ENCODE results near the gene SCNN1A.

The SCNN1A gene

DNA sequence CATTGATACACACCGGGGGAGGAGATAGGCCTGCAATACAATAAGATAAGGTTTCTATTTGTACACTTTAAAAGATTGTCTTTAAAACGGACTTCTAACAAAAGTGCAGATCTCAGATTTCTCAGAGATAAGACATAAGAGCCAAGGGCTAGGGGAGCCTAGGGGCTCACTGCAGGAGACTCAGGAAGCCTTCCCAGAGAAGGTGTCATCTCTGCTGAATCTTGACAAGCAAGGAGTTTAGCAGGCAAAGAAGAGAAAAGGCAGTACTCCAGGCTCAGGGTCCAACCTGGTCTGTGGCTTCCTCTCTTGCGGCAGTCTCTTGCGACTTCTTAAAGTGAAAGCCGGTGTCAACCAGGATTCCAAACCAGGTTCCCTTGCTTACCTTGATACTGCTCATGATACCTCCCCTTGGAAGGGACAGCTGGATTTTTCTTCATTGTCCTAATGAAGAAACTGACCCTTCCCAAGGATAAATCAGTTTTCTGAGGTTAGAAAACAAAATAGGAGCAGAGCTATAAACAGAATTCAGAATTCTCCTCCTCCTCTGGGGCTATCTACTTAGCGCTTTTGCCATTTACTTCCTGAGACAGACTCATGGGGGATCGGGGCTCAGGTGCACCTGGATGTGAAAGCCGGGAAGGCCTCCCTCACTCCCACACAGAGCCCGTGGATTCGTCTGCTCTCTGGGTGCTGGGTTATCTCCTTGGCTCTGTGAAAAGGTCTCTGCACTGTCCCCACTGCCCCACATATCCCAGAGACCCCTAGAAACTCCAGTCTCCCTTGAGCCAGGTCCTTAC, 1.7 kb upstream of the SCNN1A start:
- no peaks in the 10 kb centered on the region for H3K79me2 ChIP-seq (ENCODE audit: low read length)
- peak overlapping the region; percentile 32 for H3K4me2 ChIP-seq (ENCODE audit: low read depth, low read length)
- H2AFZ ChIP-seq (ENCODE audit: low read length), result peak overlapping the region; percentile 43
- H3K9me3 ChIP-seq (replicated peaks; ENCODE audit: insufficient read depth, low read length), result no peaks in the 10 kb centered on the region
- H3K4me1 ChIP-seq (ENCODE audit: low read length), result peaks cover 10% of the 10 kb centered on the region
- H3K9ac ChIP-seq (ENCODE audit: low read length), result no peak overlapping the region
- no peak for DNase-seq
- no peak overlapping the region for H3K4me3 ChIP-seq (ENCODE audit: low read length)
- H3F3A ChIP-seq (ENCODE audit: insufficient read depth, low read length), result no peaks in the 10 kb centered on the region
- no peak overlapping the region for H3K27ac ChIP-seq (ENCODE audit: low read length)
- no peaks in the 10 kb centered on the region; the same call in 1 of the 2 replicates for H3K27me3 ChIP-seq (replicated peaks; ENCODE audit: insufficient read depth, low read length)
- no peak for TF ChIP-seq EZH2 (optimal IDR thresholded peaks at IDR 0.05; ENCODE audit: low read depth, low read length)
- TF ChIP-seq, protein P1, sequence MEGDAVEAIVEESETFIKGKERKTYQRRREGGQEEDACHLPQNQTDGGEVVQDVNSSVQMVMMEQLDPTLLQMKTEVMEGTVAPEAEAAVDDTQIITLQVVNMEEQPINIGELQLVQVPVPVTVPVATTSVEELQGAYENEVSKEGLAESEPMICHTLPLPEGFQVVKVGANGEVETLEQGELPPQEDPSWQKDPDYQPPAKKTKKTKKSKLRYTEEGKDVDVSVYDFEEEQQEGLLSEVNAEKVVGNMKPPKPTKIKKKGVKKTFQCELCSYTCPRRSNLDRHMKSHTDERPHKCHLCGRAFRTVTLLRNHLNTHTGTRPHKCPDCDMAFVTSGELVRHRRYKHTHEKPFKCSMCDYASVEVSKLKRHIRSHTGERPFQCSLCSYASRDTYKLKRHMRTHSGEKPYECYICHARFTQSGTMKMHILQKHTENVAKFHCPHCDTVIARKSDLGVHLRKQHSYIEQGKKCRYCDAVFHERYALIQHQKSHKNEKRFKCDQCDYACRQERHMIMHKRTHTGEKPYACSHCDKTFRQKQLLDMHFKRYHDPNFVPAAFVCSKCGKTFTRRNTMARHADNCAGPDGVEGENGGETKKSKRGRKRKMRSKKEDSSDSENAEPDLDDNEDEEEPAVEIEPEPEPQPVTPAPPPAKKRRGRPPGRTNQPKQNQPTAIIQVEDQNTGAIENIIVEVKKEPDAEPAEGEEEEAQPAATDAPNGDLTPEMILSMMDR (IDR thresholded peaks at IDR 0.05; ENCODE audit: low read length), result no peak
- TF ChIP-seq EZH2phosphoT487 (IDR thresholded peaks at IDR 0.05; ENCODE audit: low read length), result no peak
- H3K9me2 ChIP-seq (replicated peaks; ENCODE audit: insufficient read depth, low read length), result no peaks in the 10 kb centered on the region
- H3K36me3 ChIP-seq (replicated peaks; ENCODE audit: insufficient read depth, low read length), result no peaks in the 10 kb centered on the region
- no peaks in the 10 kb centered on the region for H4K20me1 ChIP-seq (ENCODE audit: insufficient read depth, low read length)

DNA sequence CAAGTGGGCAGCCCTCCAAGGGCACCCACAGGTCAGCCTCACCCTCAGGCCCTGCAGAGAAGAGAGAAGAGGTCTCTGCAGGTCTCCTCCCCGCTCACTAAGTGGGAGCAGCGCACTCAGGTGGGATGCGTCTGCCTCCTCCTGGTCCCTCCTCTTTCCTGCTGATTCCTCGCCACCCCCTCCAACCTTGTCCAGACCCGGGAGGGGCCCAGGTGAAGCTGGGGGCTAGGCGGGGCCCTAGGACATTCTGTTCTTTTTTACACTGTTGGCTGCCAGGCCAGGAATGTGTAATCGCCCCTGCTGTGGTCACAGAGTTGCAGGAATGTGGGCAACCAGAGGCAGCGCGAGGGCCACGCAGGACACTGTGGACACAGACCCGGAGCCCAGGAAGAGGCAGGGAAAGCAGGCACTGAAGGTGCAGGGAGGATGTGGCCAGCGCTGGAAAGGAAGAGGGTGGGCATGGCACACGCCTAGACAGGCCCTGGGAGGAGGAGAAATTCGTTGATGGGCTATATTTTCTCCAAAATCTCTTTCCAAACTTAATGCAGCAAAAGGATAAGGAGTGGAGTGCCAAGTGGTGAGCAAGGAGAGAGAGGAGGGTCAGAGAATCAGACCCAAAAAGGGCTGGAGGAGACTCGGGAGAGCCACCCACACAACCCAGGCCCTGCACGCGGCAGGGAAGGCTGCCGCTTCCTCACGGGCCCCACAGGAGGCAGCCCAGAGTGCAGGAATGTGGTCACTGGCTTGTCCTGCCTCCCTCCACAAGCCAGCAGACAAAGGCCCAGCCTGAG, 911 bp upstream of the SCNN1A start:
- Histone ChIP-seq H3K4me3 (ENCODE audit: low read length) (no peak overlapping the region), H3K4me1 (ENCODE audit: low read length) (peaks cover 10% of the 10 kb centered on the region), H3K36me3 (replicated peaks; ENCODE audit: insufficient read depth, low read length) (no peaks in the 10 kb centered on the region), H3K27ac (ENCODE audit: low read length) (no peak overlapping the region), H3K79me2 (ENCODE audit: low read length) (no peaks in the 10 kb centered on the region), H3K9me3 (replicated peaks; ENCODE audit: insufficient read depth, low read length) (no peaks in the 10 kb centered on the region), H4K20me1 (ENCODE audit: insufficient read depth, low read length) (no peaks in the 10 kb centered on the region), H2AFZ (ENCODE audit: low read length) (peak overlapping the region; percentile 43; the same call in 1 of the 2 replicates), H3K27me3 (replicated peaks; ENCODE audit: insufficient read depth, low read length) (no peaks in the 10 kb centered on the region; the same call in 1 of the 2 replicates), H3K9ac (ENCODE audit: low read length) (no peak overlapping the region), H3F3A (ENCODE audit: insufficient read depth, low read length) (no peaks in the 10 kb centered on the region), H3K9me2 (replicated peaks; ENCODE audit: insufficient read depth, low read length) (no peaks in the 10 kb centered on the region), H3K4me2 (ENCODE audit: low read depth, low read length) (peak overlapping the region; percentile 32; the same call in 1 of the 2 replicates)
- TF ChIP-seq EZH2 (optimal IDR thresholded peaks at IDR 0.05; ENCODE audit: low read depth, low read length) (no peak), EZH2phosphoT487 (IDR thresholded peaks at IDR 0.05; ENCODE audit: low read length) (no peak)
- TF ChIP-seq, protein P1 (IDR thresholded peaks at IDR 0.05; ENCODE audit: low read length), result no peak
- no peak for DNase-seq

DNA sequence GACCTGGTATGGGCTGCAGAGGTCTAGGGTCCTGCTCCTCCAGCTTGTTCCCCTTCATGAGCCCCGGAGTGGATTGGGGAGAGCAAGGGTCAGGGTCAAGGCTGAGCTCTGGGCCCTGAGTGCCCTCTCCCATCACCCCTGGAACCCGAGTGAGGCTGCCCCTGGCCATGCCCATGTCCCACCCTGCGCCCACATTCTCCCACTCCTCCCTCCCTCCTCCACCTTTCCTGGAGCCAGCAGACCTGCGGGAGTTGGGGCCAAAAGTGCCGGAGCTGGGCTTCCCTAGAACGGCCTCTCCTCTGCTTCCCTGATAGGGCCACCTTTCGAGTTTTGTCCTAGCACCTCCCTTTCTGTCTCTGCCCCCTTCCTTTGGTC, 590 bp downstream of the SCNN1A start:
- Histone ChIP-seq H3K36me3 (replicated peaks; ENCODE audit: insufficient read depth, low read length) (no peaks in the 10 kb centered on the region), H2AFZ (ENCODE audit: low read length) (no peak overlapping the region), H3K27ac (ENCODE audit: low read length) (no peak overlapping the region), H3K4me1 (ENCODE audit: low read length) (peaks cover 10% of the 10 kb centered on the region), H3K9me3 (replicated peaks; ENCODE audit: insufficient read depth, low read length) (no peaks in the 10 kb centered on the region), H3K79me2 (ENCODE audit: low read length) (no peaks in the 10 kb centered on the region), H3K27me3 (replicated peaks; ENCODE audit: insufficient read depth, low read length) (no peaks in the 10 kb centered on the region), H3K9me2 (replicated peaks; ENCODE audit: insufficient read depth, low read length) (no peaks in the 10 kb centered on the region), H3F3A (ENCODE audit: insufficient read depth, low read length) (no peaks in the 10 kb centered on the region), H3K9ac (ENCODE audit: low read length) (no peak overlapping the region), H4K20me1 (ENCODE audit: insufficient read depth, low read length) (no peaks in the 10 kb centered on the region), H3K4me3 (ENCODE audit: low read length) (no peak overlapping the region), H3K4me2 (ENCODE audit: low read depth, low read length) (no peak overlapping the region)
- TF ChIP-seq, protein P1 (IDR thresholded peaks at IDR 0.05; ENCODE audit: low read length), result no peak
- TF ChIP-seq EZH2 (optimal IDR thresholded peaks at IDR 0.05; ENCODE audit: low read depth, low read length) (no peak), EZH2phosphoT487 (IDR thresholded peaks at IDR 0.05; ENCODE audit: low read length) (no peak)
- no peak for DNase-seq

All from MM.1S (cell line).